A549 (cell line): ENCODE results near the gene SH3RF3. TPM values are rescaled to one million over a fixed set of nuclear protein-coding genes. Genes with fewer than 3 reads are reported as not detected.

Experiments
- ATAC-seq, 2 experiments: fragments of 200-7000 bp in 1 of 2; fragments of >200 bp in 1 of 2; cut with Nextera tagmentation in 1 of 2; cut with Tn5 transposase in 1 of 2; 3 replicates each; pipeline versions ENCODE4 v1.8.0 to v1.9.1; 2018 to 2020; ENCODE audit warnings: mild to moderate bottlenecking in 1 of 2, moderate library complexity in 1 of 2
- CTCF ChIA-PET: fragments of 300-600 bp; sonication (Branson Sonifier 250); formaldehyde crosslinking; extraction: SDS; loops from one replicate; lab custom pipeline; 2021; ENCODE audit warnings: antibody characterized with exemption, inconsistent platforms; lab: Yijun Ruan, JAX
- POLR2A ChIA-PET: fragments of 350-600 bp; formaldehyde crosslinking; extraction: SDS; loops from one replicate; lab custom pipeline; 2021; ENCODE audit warnings: antibody characterized with exemption, inconsistent platforms; lab: Yijun Ruan, JAX
- DNase-seq, 2 experiments: peaks; one replicate each; pipeline versions ENCODE4 v3.0.0 to v3.0.0-alpha.2; 2011 to 2016; ENCODE audit warnings: low read depth in 1 of 2, low spot score in 1 of 2
- FAIRE-seq: peaks from 2 replicates; lab custom pipeline; 2011; peaks lifted over from hg19 to GRCh38; lab: Jason Lieb, UNC
- H3K27ac ChIP-seq, 2 experiments: fragments of >200 bp; sonication (Bioruptor Twin); formaldehyde crosslinking; 3 replicates each; pipeline ENCODE4 v1.5.1; 2016 to 2017
- H3K4me1 ChIP-seq: fragments of >200 bp; sonication (Bioruptor Twin); formaldehyde crosslinking; 3 replicates; pipeline ENCODE4 v1.6.1; 2016
- H3K4me2 ChIP-seq: fragments of >200 bp; sonication (Bioruptor Twin); formaldehyde crosslinking; 3 replicates; pipeline ENCODE4 v1.6.1; 2016
- H3K4me3 ChIP-seq: fragments of >200 bp; sonication (Bioruptor Twin); formaldehyde crosslinking; 3 replicates; pipeline ENCODE4 v1.5.1; 2016
- H3K9me3 ChIP-seq: fragments of >200 bp; sonication (Bioruptor Twin); formaldehyde crosslinking; 3 replicates; pipeline ENCODE4 v1.6.1; 2016
- ATOH8 ChIP-seq: fragments of 250-450 bp; sonication (Bioruptor Pico); IDR thresholded peaks from 2 replicates; pipeline ENCODE4 v1.5.0; 2020; ENCODE audit warnings: low read depth, mild to moderate bottlenecking, moderate library complexity
- BHLHE40 ChIP-seq: IDR thresholded peaks from 2 replicates; pipeline ENCODE4 v1.6.1; 2012; ENCODE audit warnings: low read depth, low read length, inconsistent platforms
- CBX8 ChIP-seq: fragments of 200-600 bp; sonication (generic); IDR thresholded peaks from 2 replicates; pipeline ENCODE4 v1.6.1; 2016
- CEBPB ChIP-seq, 2 experiments: fragments of >200 bp in 1 of 2; sonication (Bioruptor Twin) in 1 of 2; formaldehyde crosslinking in 1 of 2; IDR thresholded peaks; 2 replicates each; pipeline ENCODE4 v1.6.1; 2012 to 2016
- CHD4 ChIP-seq: fragments of 200-600 bp; sonication (generic); IDR thresholded peaks from 2 replicates; pipeline ENCODE4 v1.6.1; 2016; ENCODE audit warnings: antibody characterized with exemption, mild to moderate bottlenecking, borderline replicate concordance
- EP300 ChIP-seq, 2 experiments: fragments of >200 bp; sonication (Bioruptor Twin); formaldehyde crosslinking; IDR thresholded peaks; 2 replicates in 1 of 2; 3 replicates in 1 of 2; pipeline ENCODE4 v1.6.1; 2016 to 2017
- ESRRA ChIP-seq: fragments of 150-350 bp; IDR thresholded peaks from 2 replicates; pipeline ENCODE4 v1.6.1; 2014; ENCODE audit warnings: mild to moderate bottlenecking, low read length, borderline replicate concordance
- FOSB ChIP-seq: fragments of 250-450 bp; sonication (Bioruptor Pico); IDR thresholded peaks from 2 replicates; pipeline ENCODE4 v1.5.0; 2020; ENCODE audit warnings: mild to moderate bottlenecking, moderate library complexity
- FOSL2 ChIP-seq, 2 experiments: fragments of 450-650 bp in 1 of 2; fragments of >200 bp in 1 of 2; sonication (Bioruptor Twin) in 1 of 2; formaldehyde crosslinking; IDR thresholded peaks; 2 replicates each; pipeline versions ENCODE4 v1.5.0 to v1.6.1; 2016 to 2020; ENCODE audit warnings: mild to moderate bottlenecking in 1 of 2, moderate library complexity in 1 of 2
- HDAC2 ChIP-seq: fragments of 200-600 bp; sonication (generic); IDR thresholded peaks from 2 replicates; pipeline ENCODE4 v1.6.1; 2016
- HEYL ChIP-seq: fragments of 250-450 bp; sonication (Bioruptor Pico); IDR thresholded peaks from 2 replicates; pipeline ENCODE4 v1.8.0; 2021; ENCODE audit warnings: mild to moderate bottlenecking, moderate library complexity
- HOXA7 ChIP-seq: fragments of 250-450 bp; sonication (Bioruptor Pico); IDR thresholded peaks from 2 replicates; pipeline ENCODE4 v1.5.0; 2020; ENCODE audit warnings: mild to moderate bottlenecking, moderate library complexity
- HOXB13 ChIP-seq: fragments of 250-450 bp; sonication (Bioruptor Pico); IDR thresholded peaks from 2 replicates; pipeline ENCODE4 v1.5.0; 2020; ENCODE audit warnings: low read depth, mild to moderate bottlenecking, moderate library complexity
- JUNB ChIP-seq: fragments of >200 bp; sonication (Bioruptor Twin); formaldehyde crosslinking; IDR thresholded peaks from 2 replicates; pipeline ENCODE4 v1.6.1; 2016
- KDM1A ChIP-seq: fragments of 200-600 bp; sonication (generic); IDR thresholded peaks from 2 replicates; pipeline ENCODE4 v1.6.1; 2016; ENCODE audit warnings: low read depth, mild to moderate bottlenecking
- KDM5A ChIP-seq: fragments of 200-600 bp; sonication (generic); IDR thresholded peaks from 2 replicates; pipeline ENCODE4 v1.6.1; 2016; ENCODE audit warnings: antibody characterized with exemption, mild to moderate bottlenecking
- MAX ChIP-seq: IDR thresholded peaks from 2 replicates; pipeline ENCODE4 v1.6.1; 2012
- MAZ ChIP-seq: fragments of 150-350 bp; IDR thresholded peaks from 2 replicates; pipeline ENCODE4 v1.6.1; 2014; ENCODE audit warnings: antibody characterized with exemption, low read depth, low read length, borderline replicate concordance
- MYC ChIP-seq: IDR thresholded peaks from 2 replicates; pipeline ENCODE4 v1.6.1; 2012; ENCODE audit warnings: mild to moderate bottlenecking, inconsistent platforms, low read length, improper control_type of control experiment, borderline replicate concordance
- NPAS2 ChIP-seq: fragments of 250-450 bp; sonication (Bioruptor Pico); IDR thresholded peaks from 2 replicates; pipeline ENCODE4 v1.8.0; 2022; ENCODE audit warnings: mild to moderate bottlenecking, moderate library complexity, borderline replicate concordance
- POLR2A ChIP-seq: IDR thresholded peaks from 2 replicates; pipeline ENCODE4 v1.6.1; 2012; ENCODE audit warnings: mild to moderate bottlenecking, low read length
- POLR2AphosphoS2 ChIP-seq: conservative IDR thresholded peaks from 2 replicates; pipeline ENCODE4 v1.6.1; 2012; ENCODE audit warnings: low read length, improper control_type of control experiment, inconsistent platforms
- RARB ChIP-seq: fragments of 250-450 bp; sonication (Bioruptor Pico); IDR thresholded peaks from 2 replicates; pipeline ENCODE4 v1.8.0; 2021; ENCODE audit warnings: mild to moderate bottlenecking, moderate library complexity
- RNF2 ChIP-seq: fragments of 200-600 bp; sonication (generic); IDR thresholded peaks from 2 replicates; pipeline ENCODE4 v1.6.1; 2016; ENCODE audit warnings: low read depth, mild to moderate bottlenecking, antibody characterized with exemption, moderate library complexity, borderline replicate concordance
- TFCP2L1 ChIP-seq: fragments of 250-450 bp; sonication (Bioruptor Pico); IDR thresholded peaks from 2 replicates; pipeline ENCODE4 v1.5.0; 2021; ENCODE audit warnings: mild to moderate bottlenecking
- ZFP36 ChIP-seq: fragments of 450-650 bp; IDR thresholded peaks from 2 replicates; pipeline ENCODE4 v1.6.1; 2014; ENCODE audit warnings: borderline replicate concordance; ENCODE audit not compliant: partially characterized antibody
- ZSCAN20 ChIP-seq: fragments of 250-450 bp; sonication (Bioruptor Pico); IDR thresholded peaks from 2 replicates; pipeline ENCODE4 v1.8.0; 2022; ENCODE audit warnings: mild to moderate bottlenecking, moderate library complexity
- WGBS: methylation state at CpG from one replicate; pipeline ENCODE4 v1.1.6; 2017; ENCODE audit errors: missing lambda C conversion rate; 5-methylcytosine and 5-hydroxymethylcytosine counted together
- polyA plus RNA-seq, 4 experiments: library from polyadenylated mRNA; depleted of rRNA in 3 of 4; stranded (reverse); fragments of >200 nt; fragmentation: RNase III in 1 of 4; extraction: RNeasy Plus Mini Kit Qiagen cat#74134 plus additional on column Dnase treatment in 1 of 4; gene quantifications; 2 replicates in 3 of 4; 3 replicates in 1 of 4; pipeline ENCODE4 v1.2.3, GENCODE V29; 2011 to 2017
- TF ChIP-seq, protein P1 (sequence below): IDR thresholded peaks from 2 replicates; pipeline ENCODE4 v1.6.1; 2012; ENCODE audit warnings: low read depth, borderline replicate concordance
- TF ChIP-seq, protein P2 (sequence below): fragments of 200-600 bp; sonication (generic); IDR thresholded peaks from 2 replicates; pipeline ENCODE4 v1.6.1; 2016; ENCODE audit warnings: antibody characterized with exemption, mild to moderate bottlenecking, moderate library complexity
- TF ChIP-seq, protein P3 (sequence below): fragments of >200 bp; sonication (Bioruptor Twin); formaldehyde crosslinking; IDR thresholded peaks from 3 replicates; pipeline ENCODE4 v1.5.1; 2016

SH3RF3 gene
- polyA plus RNA-seq, 2 of the 4 experiments (the other 2 are of a cell fraction) = 0.04 to 0.21 TPM

DNA sequence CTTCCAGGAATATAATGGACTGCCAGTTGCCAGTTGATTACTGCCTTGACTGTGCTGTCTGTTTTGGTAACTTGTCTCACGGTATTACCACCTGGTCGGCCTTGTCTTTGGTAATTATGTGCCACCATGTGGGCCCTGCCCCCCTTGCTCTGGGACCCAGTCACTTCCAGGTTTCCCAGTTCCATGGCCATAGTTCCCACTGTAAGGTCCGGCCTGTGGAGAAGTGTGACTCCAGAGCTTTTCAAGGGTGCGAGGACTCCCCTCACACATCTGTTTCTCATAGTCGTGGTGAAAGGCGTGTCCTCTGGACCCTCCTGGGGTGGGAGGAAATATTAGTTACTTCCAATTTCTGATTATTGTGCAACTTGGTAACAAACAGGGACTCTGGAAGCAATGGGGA, 334.2 kb downstream of the SH3RF3 start:
- DNase-seq (no peak), ATAC-seq (no peak), FAIRE-seq (no peak)
- H3K27ac ChIP-seq = no peak overlapping the region
- H3K4me1 ChIP-seq = peaks cover 7% of the 10 kb centered on the region; the same call in 1 of the 3 replicates
- no peak for TF ChIP-seq ZSCAN20 (CRISPR knock-in tag)
- no peak for TF ChIP-seq CEBPB (IDR thresholded peaks at IDR 0.05)
- TF ChIP-seq CHD4 = no peak
- TF ChIP-seq RNF2 = no peak
- TF ChIP-seq HOXA7 (CRISPR knock-in tag) = no peak
- TF ChIP-seq FOSB (CRISPR knock-in tag) = no peak
- TF ChIP-seq ZFP36 = no peak
- no peak for TF ChIP-seq JUNB
- TF ChIP-seq MAZ = no peak
- no peak for TF ChIP-seq KDM1A
- no peak for TF ChIP-seq FOSL2 (IDR thresholded peaks at IDR 0.05)
- TF ChIP-seq FOSL2 (CRISPR knock-in tag; IDR thresholded peaks at IDR 0.05) = no peak
- TF ChIP-seq RARB (CRISPR knock-in tag) = no peak
- TF ChIP-seq, protein P1, sequence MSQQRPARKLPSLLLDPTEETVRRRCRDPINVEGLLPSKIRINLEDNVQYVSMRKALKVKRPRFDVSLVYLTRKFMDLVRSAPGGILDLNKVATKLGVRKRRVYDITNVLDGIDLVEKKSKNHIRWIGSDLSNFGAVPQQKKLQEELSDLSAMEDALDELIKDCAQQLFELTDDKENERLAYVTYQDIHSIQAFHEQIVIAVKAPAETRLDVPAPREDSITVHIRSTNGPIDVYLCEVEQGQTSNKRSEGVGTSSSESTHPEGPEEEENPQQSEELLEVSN = no peak
- TF ChIP-seq BHLHE40 = no peak
- TF ChIP-seq, protein P2, sequence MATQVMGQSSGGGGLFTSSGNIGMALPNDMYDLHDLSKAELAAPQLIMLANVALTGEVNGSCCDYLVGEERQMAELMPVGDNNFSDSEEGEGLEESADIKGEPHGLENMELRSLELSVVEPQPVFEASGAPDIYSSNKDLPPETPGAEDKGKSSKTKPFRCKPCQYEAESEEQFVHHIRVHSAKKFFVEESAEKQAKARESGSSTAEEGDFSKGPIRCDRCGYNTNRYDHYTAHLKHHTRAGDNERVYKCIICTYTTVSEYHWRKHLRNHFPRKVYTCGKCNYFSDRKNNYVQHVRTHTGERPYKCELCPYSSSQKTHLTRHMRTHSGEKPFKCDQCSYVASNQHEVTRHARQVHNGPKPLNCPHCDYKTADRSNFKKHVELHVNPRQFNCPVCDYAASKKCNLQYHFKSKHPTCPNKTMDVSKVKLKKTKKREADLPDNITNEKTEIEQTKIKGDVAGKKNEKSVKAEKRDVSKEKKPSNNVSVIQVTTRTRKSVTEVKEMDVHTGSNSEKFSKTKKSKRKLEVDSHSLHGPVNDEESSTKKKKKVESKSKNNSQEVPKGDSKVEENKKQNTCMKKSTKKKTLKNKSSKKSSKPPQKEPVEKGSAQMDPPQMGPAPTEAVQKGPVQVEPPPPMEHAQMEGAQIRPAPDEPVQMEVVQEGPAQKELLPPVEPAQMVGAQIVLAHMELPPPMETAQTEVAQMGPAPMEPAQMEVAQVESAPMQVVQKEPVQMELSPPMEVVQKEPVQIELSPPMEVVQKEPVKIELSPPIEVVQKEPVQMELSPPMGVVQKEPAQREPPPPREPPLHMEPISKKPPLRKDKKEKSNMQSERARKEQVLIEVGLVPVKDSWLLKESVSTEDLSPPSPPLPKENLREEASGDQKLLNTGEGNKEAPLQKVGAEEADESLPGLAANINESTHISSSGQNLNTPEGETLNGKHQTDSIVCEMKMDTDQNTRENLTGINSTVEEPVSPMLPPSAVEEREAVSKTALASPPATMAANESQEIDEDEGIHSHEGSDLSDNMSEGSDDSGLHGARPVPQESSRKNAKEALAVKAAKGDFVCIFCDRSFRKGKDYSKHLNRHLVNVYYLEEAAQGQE = no peak
- no peak for TF ChIP-seq HDAC2
- TF ChIP-seq CBX8 = no peak
- TF ChIP-seq MYC = no peak
- no peak overlapping the region for H3K4me2 ChIP-seq
- WGBS = 68% methylated on average over 6 of the region's 6 CpGs
- ChIA-PET CTCF (no interaction called here), POLR2A (no interaction called here)
- H3K4me3 ChIP-seq = no peak overlapping the region
- no peaks in the 10 kb centered on the region for H3K9me3 ChIP-seq

- 35% methylated on average over 5 of the region's 5 CpGs for WGBS
- Histone ChIP-seq H3K27ac (no peak overlapping the region), H3K4me1 (peaks cover 7% of the 10 kb centered on the region; the same call in 1 of the 3 replicates), H3K9me3 (no peaks in the 10 kb centered on the region), H3K4me2 (no peak overlapping the region), H3K4me3 (no peak overlapping the region)
- no peak for DNase-seq
- FAIRE-seq = no peak
- POLR2A ChIA-PET = no interaction called here
- CTCF ChIA-PET = no interaction called here
- no peak for ATAC-seq
- TF ChIP-seq POLR2AphosphoS2 (no peak), MAX (no peak), HOXB13 (no peak), POLR2A (no peak), NPAS2 (CRISPR knock-in tag) (no peak), KDM5A (no peak), ESRRA (no peak), HEYL (CRISPR knock-in tag) (no peak), EP300 (IDR thresholded peaks at IDR 0.05) (no peak), ATOH8 (no peak), TFCP2L1 (CRISPR knock-in tag) (no peak), FOSL2 (IDR thresholded peaks at IDR 0.05) (no peak), FOSL2 (CRISPR knock-in tag; IDR thresholded peaks at IDR 0.05) (no peak), CBX8 (no peak)
- TF ChIP-seq, protein P3, sequence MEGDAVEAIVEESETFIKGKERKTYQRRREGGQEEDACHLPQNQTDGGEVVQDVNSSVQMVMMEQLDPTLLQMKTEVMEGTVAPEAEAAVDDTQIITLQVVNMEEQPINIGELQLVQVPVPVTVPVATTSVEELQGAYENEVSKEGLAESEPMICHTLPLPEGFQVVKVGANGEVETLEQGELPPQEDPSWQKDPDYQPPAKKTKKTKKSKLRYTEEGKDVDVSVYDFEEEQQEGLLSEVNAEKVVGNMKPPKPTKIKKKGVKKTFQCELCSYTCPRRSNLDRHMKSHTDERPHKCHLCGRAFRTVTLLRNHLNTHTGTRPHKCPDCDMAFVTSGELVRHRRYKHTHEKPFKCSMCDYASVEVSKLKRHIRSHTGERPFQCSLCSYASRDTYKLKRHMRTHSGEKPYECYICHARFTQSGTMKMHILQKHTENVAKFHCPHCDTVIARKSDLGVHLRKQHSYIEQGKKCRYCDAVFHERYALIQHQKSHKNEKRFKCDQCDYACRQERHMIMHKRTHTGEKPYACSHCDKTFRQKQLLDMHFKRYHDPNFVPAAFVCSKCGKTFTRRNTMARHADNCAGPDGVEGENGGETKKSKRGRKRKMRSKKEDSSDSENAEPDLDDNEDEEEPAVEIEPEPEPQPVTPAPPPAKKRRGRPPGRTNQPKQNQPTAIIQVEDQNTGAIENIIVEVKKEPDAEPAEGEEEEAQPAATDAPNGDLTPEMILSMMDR = no peak
Measured at GRCh38 chr2:109463891-109464290, 334.9 kb downstream of the SH3RF3 start.
